ENCODE measurements around the gene SH3BGRL.

DNA sequence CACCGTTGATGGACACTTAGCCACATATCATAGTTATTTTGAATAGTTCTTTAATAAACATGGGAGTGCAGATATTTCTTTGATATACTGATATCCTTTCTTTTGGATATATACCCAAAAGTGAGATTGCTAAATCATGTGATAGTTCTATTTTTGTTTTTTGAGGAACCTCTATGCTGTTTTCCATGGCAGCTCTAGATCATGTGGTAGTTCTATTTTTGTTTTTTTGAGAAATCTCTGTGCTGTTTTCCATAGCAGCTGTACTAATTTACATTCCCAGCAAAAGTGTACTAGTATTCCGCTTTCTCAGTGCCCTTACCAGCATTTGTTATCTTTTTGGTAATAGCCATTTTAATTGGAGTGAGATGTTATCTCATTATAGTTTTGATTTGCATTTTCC lies 3.6 kb downstream of the SH3BGRL start:
- TF ChIP-seq, protein P1, sequence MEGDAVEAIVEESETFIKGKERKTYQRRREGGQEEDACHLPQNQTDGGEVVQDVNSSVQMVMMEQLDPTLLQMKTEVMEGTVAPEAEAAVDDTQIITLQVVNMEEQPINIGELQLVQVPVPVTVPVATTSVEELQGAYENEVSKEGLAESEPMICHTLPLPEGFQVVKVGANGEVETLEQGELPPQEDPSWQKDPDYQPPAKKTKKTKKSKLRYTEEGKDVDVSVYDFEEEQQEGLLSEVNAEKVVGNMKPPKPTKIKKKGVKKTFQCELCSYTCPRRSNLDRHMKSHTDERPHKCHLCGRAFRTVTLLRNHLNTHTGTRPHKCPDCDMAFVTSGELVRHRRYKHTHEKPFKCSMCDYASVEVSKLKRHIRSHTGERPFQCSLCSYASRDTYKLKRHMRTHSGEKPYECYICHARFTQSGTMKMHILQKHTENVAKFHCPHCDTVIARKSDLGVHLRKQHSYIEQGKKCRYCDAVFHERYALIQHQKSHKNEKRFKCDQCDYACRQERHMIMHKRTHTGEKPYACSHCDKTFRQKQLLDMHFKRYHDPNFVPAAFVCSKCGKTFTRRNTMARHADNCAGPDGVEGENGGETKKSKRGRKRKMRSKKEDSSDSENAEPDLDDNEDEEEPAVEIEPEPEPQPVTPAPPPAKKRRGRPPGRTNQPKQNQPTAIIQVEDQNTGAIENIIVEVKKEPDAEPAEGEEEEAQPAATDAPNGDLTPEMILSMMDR (conservative IDR thresholded peaks at IDR 0.05; ENCODE audit: low read depth, low read length) = no peak
- no peak for TF ChIP-seq EZH2 (IDR thresholded peaks at IDR 0.05; ENCODE audit: low read length, unreplicated experiment)
